Fibroblast of lung (primary cell): ENCODE measurements around the gene NT5DC1. TPM values are rescaled to one million over a fixed set of nuclear protein-coding genes. Genes with fewer than 3 reads are reported as not detected.

ENCODE experiments used
- DNase-seq, 2 donors: peaks; one replicate each; pipeline versions ENCODE4 v3.0.0 to v3.0.0-alpha.2; 2010; ENCODE audit warnings: low read depth in 2 of 2
- H2AFZ ChIP-seq: 2 replicates; pipeline ENCODE4 v1.5.1; 2012; ENCODE audit warnings: low read length, control low read depth, inconsistent platforms
- H3K27ac ChIP-seq: 2 replicates; pipeline ENCODE4 v1.5.1; 2011; ENCODE audit warnings: low read length, control low read depth; ENCODE audit not compliant: insufficient read depth
- H3K27me3 ChIP-seq: 2 replicates; pipeline ENCODE4 v1.5.1; 2011; ENCODE audit warnings: mild to moderate bottlenecking, low read length; ENCODE audit not compliant: control insufficient read depth, insufficient read depth
- H3K36me3 ChIP-seq: 2 replicates; pipeline ENCODE4 v1.5.1; 2011; ENCODE audit warnings: low read length; ENCODE audit not compliant: control insufficient read depth, insufficient read depth
- H3K4me1 ChIP-seq: 2 replicates; pipeline ENCODE4 v1.5.1; 2011; ENCODE audit warnings: low read length; ENCODE audit not compliant: control insufficient read depth, insufficient read depth; ENCODE audit errors: extremely low read depth
- H3K4me2 ChIP-seq: 2 replicates; pipeline ENCODE4 v1.5.1; 2011; ENCODE audit warnings: low read length, control low read depth; ENCODE audit not compliant: insufficient read depth; ENCODE audit errors: extremely low read depth
- H3K4me3 ChIP-seq, 4 experiments: fragments of 200-600 bp in 1 of 4; sonication (generic) in 1 of 4; replicated peaks in 1 of 4; 2 replicates each; pipeline ENCODE4 v1.5.1; 2011 to 2016; ENCODE audit warnings: low read length in 4 of 4, low read depth in 3 of 4, mild to moderate bottlenecking in 3 of 4, control low read depth in 2 of 4, inconsistent platforms in 1 of 4, mixed read lengths in 1 of 4; ENCODE audit not compliant: insufficient read depth in 1 of 4; ENCODE audit errors: control extremely low read depth in 1 of 4
- H3K79me2 ChIP-seq: 2 replicates; pipeline ENCODE4 v1.5.1; 2012; ENCODE audit warnings: mild to moderate bottlenecking, low read length, inconsistent platforms; ENCODE audit not compliant: control insufficient read depth, insufficient read depth
- H3K9ac ChIP-seq: 2 replicates; pipeline ENCODE4 v1.5.1; 2011; ENCODE audit warnings: mild to moderate bottlenecking, low read length, control low read depth; ENCODE audit not compliant: insufficient read depth
- H3K9me3 ChIP-seq: 2 replicates; pipeline ENCODE4 v1.5.1; 2012; ENCODE audit warnings: low read depth, low read length; ENCODE audit not compliant: control insufficient read depth, insufficient read depth
- H4K20me1 ChIP-seq: 2 replicates; pipeline ENCODE4 v1.5.1; 2011; ENCODE audit warnings: low read length; ENCODE audit not compliant: control insufficient read depth, insufficient read depth; ENCODE audit errors: extremely low read depth
- EZH2 ChIP-seq: IDR thresholded peaks from 2 replicates; pipeline ENCODE4 v1.5.1; 2012; ENCODE audit warnings: low read length, control low read depth, mild to moderate bottlenecking; ENCODE audit errors: missing control alignments
- polyA plus RNA-seq, 2 donors: library from polyadenylated mRNA; depleted of rRNA in 1 of 2; stranded (reverse) in 1 of 2; unstranded in 1 of 2; fragments of >200 nt; gene quantifications; 2 replicates each; pipeline ENCODE4 v1.2.1, GENCODE V29; 2011 to 2012; ENCODE audit warnings: missing spikeins in 1 of 2
- total RNA-seq: library from RNA; depleted of rRNA; stranded (reverse); fragments of >200 nt; gene quantifications from 2 replicates; pipeline ENCODE4 v1.2.1, GENCODE V29; 2014
- TF ChIP-seq, protein P1 (sequence below), 2 donors: IDR thresholded peaks in 1 of 2; conservative IDR thresholded peaks in 1 of 2; 1 replicate in 1 of 2; 2 replicates in 1 of 2; pipeline ENCODE4 v1.5.1; 2011 to 2012; ENCODE audit warnings: low read length in 2 of 2, control low read depth in 1 of 2, inconsistent platforms in 1 of 2, low read depth in 1 of 2, mild to moderate bottlenecking in 1 of 2

NT5DC1 gene
- total and polyA plus RNA-seq, 2 donors (not counting 1 experiment from before 2014, with no cell fraction given): 8.1 to 17.9 TPM

- no peak for TF ChIP-seq EZH2
- TF ChIP-seq, protein P1, sequence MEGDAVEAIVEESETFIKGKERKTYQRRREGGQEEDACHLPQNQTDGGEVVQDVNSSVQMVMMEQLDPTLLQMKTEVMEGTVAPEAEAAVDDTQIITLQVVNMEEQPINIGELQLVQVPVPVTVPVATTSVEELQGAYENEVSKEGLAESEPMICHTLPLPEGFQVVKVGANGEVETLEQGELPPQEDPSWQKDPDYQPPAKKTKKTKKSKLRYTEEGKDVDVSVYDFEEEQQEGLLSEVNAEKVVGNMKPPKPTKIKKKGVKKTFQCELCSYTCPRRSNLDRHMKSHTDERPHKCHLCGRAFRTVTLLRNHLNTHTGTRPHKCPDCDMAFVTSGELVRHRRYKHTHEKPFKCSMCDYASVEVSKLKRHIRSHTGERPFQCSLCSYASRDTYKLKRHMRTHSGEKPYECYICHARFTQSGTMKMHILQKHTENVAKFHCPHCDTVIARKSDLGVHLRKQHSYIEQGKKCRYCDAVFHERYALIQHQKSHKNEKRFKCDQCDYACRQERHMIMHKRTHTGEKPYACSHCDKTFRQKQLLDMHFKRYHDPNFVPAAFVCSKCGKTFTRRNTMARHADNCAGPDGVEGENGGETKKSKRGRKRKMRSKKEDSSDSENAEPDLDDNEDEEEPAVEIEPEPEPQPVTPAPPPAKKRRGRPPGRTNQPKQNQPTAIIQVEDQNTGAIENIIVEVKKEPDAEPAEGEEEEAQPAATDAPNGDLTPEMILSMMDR (conservative IDR thresholded peaks at IDR 0.05 in 1 of 2, IDR thresholded peaks at IDR 0.05 in 1 of 2; ENCODE audit: low read depth in 1 of 2, low read length in 2 of 2): no peak
- Histone ChIP-seq H3K36me3 (no peaks in the 10 kb centered on the region), H3K4me1 (no peaks in the 10 kb centered on the region), H3K27ac (no peak overlapping the region), H3K4me3 (no peak overlapping the region), H3K9ac (no peak overlapping the region), H3K79me2 (no peaks in the 10 kb centered on the region), H3K4me2 (no peak overlapping the region), H3K9me3 (no peaks in the 10 kb centered on the region), H4K20me1 (no peaks in the 10 kb centered on the region), H2AFZ (no peak overlapping the region), H3K27me3 (no peaks in the 10 kb centered on the region)
- no peak for DNase-seq
These were observed 197.6 kb downstream of the NT5DC1 start for GRCh38 chr6:116298273-116298672.

DNA sequence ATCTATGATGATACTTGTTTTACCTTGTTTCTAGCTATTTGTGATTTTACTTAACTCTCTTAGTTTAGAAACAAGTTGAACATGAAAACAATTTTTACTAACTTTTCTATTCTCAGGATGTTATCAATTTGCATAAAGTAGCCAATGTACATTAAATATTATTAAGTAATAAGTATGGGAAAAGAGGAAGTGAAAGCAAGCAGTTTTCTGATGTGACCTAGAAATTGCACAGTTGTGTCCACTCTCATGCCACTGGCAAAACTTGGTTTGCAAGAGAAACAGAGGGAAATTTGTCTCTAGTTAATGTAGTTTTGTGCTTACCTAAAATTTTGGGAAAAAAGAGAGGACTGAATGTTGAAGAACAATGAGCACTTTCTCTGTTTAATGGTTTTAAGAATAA is 198.3 kb downstream of the NT5DC1 start:
- Histone ChIP-seq H3K4me3 (no peak overlapping the region), H3K27me3 (no peaks in the 10 kb centered on the region), H3K9ac (no peak overlapping the region), H3K79me2 (no peaks in the 10 kb centered on the region), H3K36me3 (no peaks in the 10 kb centered on the region), H2AFZ (no peak overlapping the region), H4K20me1 (no peaks in the 10 kb centered on the region), H3K4me1 (no peaks in the 10 kb centered on the region), H3K4me2 (no peak overlapping the region), H3K9me3 (no peaks in the 10 kb centered on the region), H3K27ac (no peak overlapping the region)
- no peak for DNase-seq
- TF ChIP-seq EZH2: no peak
- TF ChIP-seq, protein P1 (conservative IDR thresholded peaks at IDR 0.05 in 1 of 2, IDR thresholded peaks at IDR 0.05 in 1 of 2; ENCODE audit: low read depth in 1 of 2, low read length in 2 of 2): no peak

Other genes with a start within 250 kb of the NT5DC1 start
- gene FRK, start 40.0 kb upstream of the NT5DC1 start, total RNA-seq: 0.33 and 0.77 TPM in 2 replicates
- 0.18 and 0.21 TPM in 2 replicates for gene FRK, start 40.0 kb upstream of the NT5DC1 start, polyA plus RNA-seq
- gene COL10A1, start 25.3 kb downstream of the NT5DC1 start, total RNA-seq: 1.3 and 40.1 TPM in 2 replicates
- 17.3 and 82.1 TPM in 2 replicates for gene COL10A1, start 25.3 kb downstream of the NT5DC1 start, polyA plus RNA-seq
- gene TSPYL4, start 153.2 kb downstream of the NT5DC1 start, total RNA-seq: 3.9 and 5.3 TPM in 2 replicates
- gene TSPYL4, start 153.2 kb downstream of the NT5DC1 start, polyA plus RNA-seq: 21.6 and 25.0 TPM in 2 replicates
- 83.0 and 93.0 TPM in 2 replicates for gene TSPYL1, start 179.1 kb downstream of the NT5DC1 start, total RNA-seq
- 73.6 and 82.0 TPM in 2 replicates for gene TSPYL1, start 179.1 kb downstream of the NT5DC1 start, polyA plus RNA-seq